Fibroblast of the aortic adventitia (primary cell): Measurements from ENCODE around the gene SMPDL3B. TPM values are rescaled to one million over a fixed set of nuclear protein-coding genes. Genes with fewer than 3 reads are reported as not detected.

ENCODE experiments used
- DNase-seq: peaks from one replicate; pipeline ENCODE4 v3.0.0-alpha.2; 2010; ENCODE audit warnings: low read depth
- H3K4me3 ChIP-seq: 2 replicates; pipeline ENCODE4 v1.5.1; 2011; ENCODE audit warnings: low read depth, mild to moderate bottlenecking, control low read depth, low read length, moderate library complexity
- total RNA-seq: library from RNA; depleted of rRNA; stranded (reverse); fragments of >200 nt; gene quantifications from 2 replicates; pipeline ENCODE4 v1.2.3, GENCODE V29; 2012; ENCODE audit warnings: low replicate concordance
- TF ChIP-seq, protein P1 (sequence below): IDR thresholded peaks from 2 replicates; pipeline ENCODE4 v1.5.1; 2011; ENCODE audit warnings: mild to moderate bottlenecking, low read length, control low read depth, inconsistent platforms; ENCODE audit not compliant: insufficient read depth

Gene SMPDL3B
- total RNA-seq, 1 donor: 0.09 TPM

DNA sequence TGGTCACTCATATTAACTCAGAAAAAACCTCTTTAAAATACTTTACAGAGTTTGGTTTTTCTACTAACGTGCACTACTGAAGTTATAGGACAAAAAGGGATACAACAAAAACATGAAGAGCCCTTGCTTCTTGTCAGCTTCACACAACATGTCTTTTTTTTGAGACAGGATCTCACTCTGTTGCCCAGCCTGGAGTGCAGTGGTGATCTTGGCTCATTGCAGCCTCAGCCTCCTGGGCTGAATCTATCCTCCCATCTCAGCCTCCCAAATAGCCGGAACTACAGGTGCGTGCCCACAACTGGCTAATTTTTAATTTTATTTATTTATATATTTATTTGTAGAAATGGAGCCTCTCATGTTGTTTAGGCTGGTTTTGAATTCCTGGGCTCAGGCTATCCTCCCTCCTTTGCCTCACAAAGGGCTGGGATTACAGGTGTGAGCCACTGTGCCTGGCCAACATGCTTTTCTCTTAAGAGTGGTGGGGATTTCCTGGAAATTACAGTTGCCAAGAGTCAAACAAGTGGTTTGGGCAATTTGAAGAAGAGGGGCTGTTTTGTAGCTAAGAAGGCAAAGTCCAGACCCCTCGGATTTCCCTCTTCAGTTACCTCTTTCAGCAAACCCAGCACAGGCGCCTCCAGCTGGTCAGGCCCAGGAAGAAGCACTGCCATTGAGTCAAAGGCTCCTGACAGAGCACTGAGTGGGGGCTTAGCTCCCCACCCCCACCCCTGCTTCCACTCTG lies 6.4 kb upstream of the SMPDL3B start:
- H3K4me3 ChIP-seq: no peak overlapping the region
- TF ChIP-seq, protein P1, sequence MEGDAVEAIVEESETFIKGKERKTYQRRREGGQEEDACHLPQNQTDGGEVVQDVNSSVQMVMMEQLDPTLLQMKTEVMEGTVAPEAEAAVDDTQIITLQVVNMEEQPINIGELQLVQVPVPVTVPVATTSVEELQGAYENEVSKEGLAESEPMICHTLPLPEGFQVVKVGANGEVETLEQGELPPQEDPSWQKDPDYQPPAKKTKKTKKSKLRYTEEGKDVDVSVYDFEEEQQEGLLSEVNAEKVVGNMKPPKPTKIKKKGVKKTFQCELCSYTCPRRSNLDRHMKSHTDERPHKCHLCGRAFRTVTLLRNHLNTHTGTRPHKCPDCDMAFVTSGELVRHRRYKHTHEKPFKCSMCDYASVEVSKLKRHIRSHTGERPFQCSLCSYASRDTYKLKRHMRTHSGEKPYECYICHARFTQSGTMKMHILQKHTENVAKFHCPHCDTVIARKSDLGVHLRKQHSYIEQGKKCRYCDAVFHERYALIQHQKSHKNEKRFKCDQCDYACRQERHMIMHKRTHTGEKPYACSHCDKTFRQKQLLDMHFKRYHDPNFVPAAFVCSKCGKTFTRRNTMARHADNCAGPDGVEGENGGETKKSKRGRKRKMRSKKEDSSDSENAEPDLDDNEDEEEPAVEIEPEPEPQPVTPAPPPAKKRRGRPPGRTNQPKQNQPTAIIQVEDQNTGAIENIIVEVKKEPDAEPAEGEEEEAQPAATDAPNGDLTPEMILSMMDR: no peak
- no peak for DNase-seq

GRCh38 chr1:27931184-27931583 lies 3.6 kb upstream of the SMPDL3B start:
- H3K4me3 ChIP-seq: no peak overlapping the region
- TF ChIP-seq, protein P1: no peak
- DNase-seq: no peak

- TF ChIP-seq, protein P1: no peak
- DNase-seq: no peak
Observed at GRCh38 chr1:27931759-27932158, 3.0 kb upstream of the SMPDL3B start.

DNA sequence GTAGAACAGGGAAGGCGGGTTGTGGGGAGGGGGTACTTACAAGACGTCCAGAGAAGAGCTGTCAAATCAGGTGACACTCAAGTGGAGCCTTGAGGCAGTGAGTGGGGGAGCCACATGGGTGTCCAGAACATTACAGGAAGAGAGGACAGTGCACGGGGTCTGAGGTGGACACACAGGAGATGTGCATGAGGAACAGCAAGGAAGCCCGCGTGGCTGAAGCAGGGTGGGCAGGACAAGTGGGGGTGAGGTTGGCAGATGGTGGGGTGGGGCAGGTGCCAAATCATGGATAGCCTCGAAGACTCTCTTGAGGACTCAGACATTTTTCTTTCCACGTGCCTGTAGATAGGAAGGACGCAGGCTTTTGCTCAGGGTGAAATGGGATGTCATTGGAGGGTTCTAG lies 921 bp downstream of the SMPDL3B start:
- TF ChIP-seq, protein P1: no peak
- DNase-seq: no peak
- H3K4me3 ChIP-seq: no peak overlapping the region

More at GRCh38 chr1:27931759-27932158, 3.0 kb upstream of the SMPDL3B start:
- no peak overlapping the region for H3K4me3 ChIP-seq

- DNase-seq: no peak
- TF ChIP-seq, protein P1: no peak
- no peak overlapping the region for H3K4me3 ChIP-seq
Observed at GRCh38 chr1:27936370-27936769, 1.6 kb downstream of the SMPDL3B start.

- TF ChIP-seq, protein P1: no peak
- no peak for DNase-seq
Observed at GRCh38 chr1:27937524-27937836, 2.7 kb downstream of the SMPDL3B start.

GRCh38 chr1:27938488-27938887 lies 3.7 kb downstream of the SMPDL3B start:
- no peak overlapping the region for H3K4me3 ChIP-seq
- TF ChIP-seq, protein P1: no peak
- DNase-seq: no peak

More at GRCh38 chr1:27937524-27937836, 2.7 kb downstream of the SMPDL3B start:
- no peak overlapping the region for H3K4me3 ChIP-seq
